MM.1S (cell line): Measurements from ENCODE around the gene MORN5.
A peak's percentile ranks its signal among the peaks of the same experiment; 100 is the strongest.

Experiments
- DNase-seq: peaks from one replicate; pipeline ENCODE4 v3.0.0-alpha.2; 2015
- H2AFZ ChIP-seq: fragments of 300-600 bp; sonication (generic); 2 replicates; pipeline ENCODE4 v1.6.0; 2016; ENCODE audit warnings: antibody characterized with exemption, low read length
- H3F3A ChIP-seq: fragments of 300-600 bp; sonication (generic); 2 replicates; pipeline ENCODE4 v1.6.1; 2016; ENCODE audit warnings: mild to moderate bottlenecking, antibody characterized with exemption, low read length, moderate library complexity, mixed read lengths; ENCODE audit not compliant: insufficient read depth
- H3K27ac ChIP-seq: fragments of 300-600 bp; sonication (generic); 2 replicates; pipeline ENCODE4 v1.5.1; 2016; ENCODE audit warnings: mild to moderate bottlenecking, low read length
- H3K27me3 ChIP-seq: fragments of 300-600 bp; sonication (generic); replicated peaks from 2 replicates; pipeline ENCODE4 v1.6.0; 2016; ENCODE audit warnings: low read length; ENCODE audit not compliant: insufficient read depth
- H3K36me3 ChIP-seq: fragments of 300-600 bp; sonication (generic); replicated peaks from 2 replicates; pipeline ENCODE4 v1.6.1; 2016; ENCODE audit warnings: mild to moderate bottlenecking, low read length, mixed read lengths; ENCODE audit not compliant: insufficient read depth
- H3K4me1 ChIP-seq: fragments of 300-600 bp; sonication (generic); 2 replicates; pipeline ENCODE4 v1.6.1; 2016; ENCODE audit warnings: low read length, mixed read lengths
- H3K4me2 ChIP-seq: fragments of 300-600 bp; sonication (generic); 2 replicates; pipeline ENCODE4 v1.6.0; 2016; ENCODE audit warnings: low read depth, low read length
- H3K4me3 ChIP-seq: fragments of 300-600 bp; sonication (generic); 2 replicates; pipeline ENCODE4 v1.5.1; 2016; ENCODE audit warnings: low read length, mixed read lengths
- H3K79me2 ChIP-seq: fragments of 300-600 bp; sonication (generic); 2 replicates; pipeline ENCODE4 v1.6.1; 2016; ENCODE audit warnings: mixed run types, low read length, mixed read lengths
- H3K9ac ChIP-seq: fragments of 300-600 bp; sonication (generic); 2 replicates; pipeline ENCODE4 v1.6.1; 2016; ENCODE audit warnings: low read length, mixed read lengths
- H3K9me2 ChIP-seq: fragments of 300-600 bp; sonication (generic); replicated peaks from 2 replicates; pipeline ENCODE4 v1.6.1; 2016; ENCODE audit warnings: mild to moderate bottlenecking, low read length, mixed read lengths; ENCODE audit not compliant: insufficient read depth
- H3K9me3 ChIP-seq: fragments of 300-600 bp; sonication (generic); replicated peaks from 2 replicates; pipeline ENCODE4 v1.6.1; 2016; ENCODE audit warnings: mild to moderate bottlenecking, low read length, mixed read lengths; ENCODE audit not compliant: insufficient read depth
- H4K20me1 ChIP-seq: fragments of 300-600 bp; sonication (generic); 2 replicates; pipeline ENCODE4 v1.6.1; 2016; ENCODE audit warnings: mild to moderate bottlenecking, low read length, moderate library complexity, mixed read lengths; ENCODE audit not compliant: insufficient read depth
- EZH2 ChIP-seq: fragments of 300-600 bp; sonication (generic); optimal IDR thresholded peaks from 2 replicates; pipeline ENCODE3; 2017; ENCODE audit warnings: low read depth, mild to moderate bottlenecking, antibody characterized with exemption, low read length, mixed read lengths
- EZH2phosphoT487 ChIP-seq: fragments of 300-600 bp; sonication (generic); IDR thresholded peaks from 2 replicates; pipeline ENCODE4 v1.6.1; 2018; ENCODE audit warnings: antibody characterized with exemption, low read length
- TF ChIP-seq, protein P1 (sequence below): fragments of 300-600 bp; sonication (generic); IDR thresholded peaks from 2 replicates; pipeline ENCODE4 v1.5.1; 2016; ENCODE audit warnings: antibody characterized with exemption, low read length, mixed read lengths

The MORN5 gene

DNA sequence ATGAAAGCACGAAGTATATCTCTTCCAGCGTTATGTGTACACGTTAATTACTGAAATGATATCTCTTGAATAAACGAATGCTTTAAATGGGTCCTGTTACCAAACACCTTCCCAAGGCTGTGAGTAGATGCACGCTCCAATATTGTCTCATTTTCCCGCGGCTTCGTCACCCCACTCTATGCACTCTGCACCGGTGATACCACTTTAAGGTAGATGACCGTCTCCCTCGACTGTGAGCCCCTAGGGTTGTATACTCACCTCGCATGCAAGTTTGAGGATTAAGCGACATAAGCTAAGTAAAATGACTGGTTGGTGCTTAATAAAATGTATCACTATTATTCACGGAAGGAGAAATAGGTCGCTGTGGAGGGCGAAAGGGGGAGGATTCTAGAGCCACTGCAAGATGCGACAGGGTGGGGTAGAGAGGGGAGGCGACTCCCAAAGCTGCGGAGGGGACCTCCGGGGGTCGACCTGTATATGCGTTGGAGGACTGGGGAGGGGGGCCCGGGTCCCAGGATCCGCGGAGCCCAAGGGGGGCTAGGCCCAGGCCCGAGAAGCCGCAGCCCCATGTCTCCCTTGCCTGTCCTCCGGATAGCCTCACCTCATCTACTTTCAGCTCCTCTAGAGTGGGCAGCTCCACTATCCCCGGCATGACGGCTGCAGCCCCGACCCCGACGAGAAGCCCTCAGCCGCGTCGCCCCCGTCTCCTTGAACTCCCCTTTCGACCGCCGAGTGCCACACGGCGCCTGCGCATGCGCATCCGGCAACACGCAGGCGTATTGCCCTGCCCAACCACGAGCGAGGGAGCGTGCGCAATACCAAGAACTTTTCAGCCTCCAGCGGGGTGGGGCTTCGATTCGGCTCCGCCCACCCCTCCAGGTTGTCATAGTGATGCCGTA is at the start of gene MORN5, which contains the start of gene NDUFA8:
Gene MORN5, plus strand, starts transcription at position 883 of the 899 bp plus-strand sequence. CDS start 65 bp downstream, outside the sequence.
Gene NDUFA8, minus strand, starts transcription at position 754 of the 899 bp plus-strand sequence. Its CDS starts 102 bp downstream, at position 652.
- 0 out of 2 replicates have a peak, but pooled peaks cover 3% of the 10 kb centered on the region for H3K27me3 ChIP-seq
- H3K4me2 ChIP-seq, result peak within 1 kb of the TSS; percentile 57
- peak; percentile 96 for DNase-seq
- H3F3A ChIP-seq, result no peaks in the 10 kb centered on the region
- no peak within 1 kb of the TSS for H3K27ac ChIP-seq
- peak within 1 kb of the TSS; percentile 80 for H3K4me3 ChIP-seq
- no peaks in the 10 kb centered on the region for H3K9me2 ChIP-seq
- TF ChIP-seq EZH2phosphoT487, result no peak
- no peak for TF ChIP-seq EZH2
- TF ChIP-seq, protein P1, sequence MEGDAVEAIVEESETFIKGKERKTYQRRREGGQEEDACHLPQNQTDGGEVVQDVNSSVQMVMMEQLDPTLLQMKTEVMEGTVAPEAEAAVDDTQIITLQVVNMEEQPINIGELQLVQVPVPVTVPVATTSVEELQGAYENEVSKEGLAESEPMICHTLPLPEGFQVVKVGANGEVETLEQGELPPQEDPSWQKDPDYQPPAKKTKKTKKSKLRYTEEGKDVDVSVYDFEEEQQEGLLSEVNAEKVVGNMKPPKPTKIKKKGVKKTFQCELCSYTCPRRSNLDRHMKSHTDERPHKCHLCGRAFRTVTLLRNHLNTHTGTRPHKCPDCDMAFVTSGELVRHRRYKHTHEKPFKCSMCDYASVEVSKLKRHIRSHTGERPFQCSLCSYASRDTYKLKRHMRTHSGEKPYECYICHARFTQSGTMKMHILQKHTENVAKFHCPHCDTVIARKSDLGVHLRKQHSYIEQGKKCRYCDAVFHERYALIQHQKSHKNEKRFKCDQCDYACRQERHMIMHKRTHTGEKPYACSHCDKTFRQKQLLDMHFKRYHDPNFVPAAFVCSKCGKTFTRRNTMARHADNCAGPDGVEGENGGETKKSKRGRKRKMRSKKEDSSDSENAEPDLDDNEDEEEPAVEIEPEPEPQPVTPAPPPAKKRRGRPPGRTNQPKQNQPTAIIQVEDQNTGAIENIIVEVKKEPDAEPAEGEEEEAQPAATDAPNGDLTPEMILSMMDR, result no peak
- H4K20me1 ChIP-seq, result 0 out of 2 replicates have a peak, but pooled peaks cover 8% of the 10 kb centered on the region
- peaks cover 48% of the 10 kb centered on the region for H3K79me2 ChIP-seq
- H3K4me1 ChIP-seq, result no peaks in the 10 kb centered on the region
- H3K36me3 ChIP-seq, result no peaks in the 10 kb centered on the region
- peak within 1 kb of the TSS; percentile 68 for H2AFZ ChIP-seq
- H3K9me3 ChIP-seq, result no peaks in the 10 kb centered on the region
- peak within 1 kb of the TSS; percentile 83 for H3K9ac ChIP-seq

DNA sequence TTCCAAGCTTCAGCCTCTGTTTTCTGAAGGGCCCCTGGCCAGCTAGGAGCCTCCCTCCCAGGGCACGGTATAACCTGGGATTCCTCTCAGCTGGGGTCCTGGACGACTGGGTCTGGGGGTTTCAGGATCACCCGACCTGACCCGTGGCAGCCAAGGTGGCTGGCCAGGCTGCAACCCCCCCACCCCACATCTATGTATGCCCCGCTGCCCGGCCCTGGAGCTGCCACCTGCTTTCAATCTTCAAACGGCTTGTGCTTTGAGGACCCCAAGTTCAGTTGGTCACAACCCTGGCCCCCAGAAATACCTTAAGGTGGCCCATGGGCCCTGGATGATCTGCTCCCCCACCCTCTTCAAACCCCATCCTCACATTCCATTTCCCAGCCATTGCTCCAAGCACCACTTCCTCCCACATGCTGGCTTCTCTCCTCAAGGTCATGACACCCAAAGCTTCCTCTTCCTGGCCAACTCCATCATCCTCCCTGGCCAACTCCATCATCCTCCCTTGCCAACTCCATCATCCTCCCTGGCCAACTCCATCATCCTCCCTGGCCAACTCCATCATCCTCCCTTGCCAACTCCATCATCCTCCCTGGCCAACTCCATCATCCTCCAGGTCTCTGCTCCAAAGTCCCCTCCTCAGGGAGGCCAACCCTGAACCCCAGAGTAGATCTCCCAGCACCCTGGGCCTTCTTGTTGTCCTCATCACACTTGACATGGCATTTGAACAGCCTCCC is 49.4 kb upstream of the MORN5 start:
- Histone ChIP-seq H3F3A (no peaks in the 10 kb centered on the region), H3K9me2 (no peaks in the 10 kb centered on the region), H3K9ac (no peak overlapping the region), H3K79me2 (no peaks in the 10 kb centered on the region), H4K20me1 (no peaks in the 10 kb centered on the region), H3K27me3 (peaks cover 2% of the 10 kb centered on the region; the same call in 1 of the 2 replicates), H3K36me3 (no peaks in the 10 kb centered on the region), H3K4me1 (no peaks in the 10 kb centered on the region), H3K4me3 (no peak overlapping the region), H3K4me2 (no peak overlapping the region), H3K9me3 (no peaks in the 10 kb centered on the region), H2AFZ (no peak overlapping the region), H3K27ac (no peak overlapping the region)
- TF ChIP-seq, protein P1, result no peak
- TF ChIP-seq EZH2phosphoT487 (no peak), EZH2 (no peak)
- no peak for DNase-seq

DNA sequence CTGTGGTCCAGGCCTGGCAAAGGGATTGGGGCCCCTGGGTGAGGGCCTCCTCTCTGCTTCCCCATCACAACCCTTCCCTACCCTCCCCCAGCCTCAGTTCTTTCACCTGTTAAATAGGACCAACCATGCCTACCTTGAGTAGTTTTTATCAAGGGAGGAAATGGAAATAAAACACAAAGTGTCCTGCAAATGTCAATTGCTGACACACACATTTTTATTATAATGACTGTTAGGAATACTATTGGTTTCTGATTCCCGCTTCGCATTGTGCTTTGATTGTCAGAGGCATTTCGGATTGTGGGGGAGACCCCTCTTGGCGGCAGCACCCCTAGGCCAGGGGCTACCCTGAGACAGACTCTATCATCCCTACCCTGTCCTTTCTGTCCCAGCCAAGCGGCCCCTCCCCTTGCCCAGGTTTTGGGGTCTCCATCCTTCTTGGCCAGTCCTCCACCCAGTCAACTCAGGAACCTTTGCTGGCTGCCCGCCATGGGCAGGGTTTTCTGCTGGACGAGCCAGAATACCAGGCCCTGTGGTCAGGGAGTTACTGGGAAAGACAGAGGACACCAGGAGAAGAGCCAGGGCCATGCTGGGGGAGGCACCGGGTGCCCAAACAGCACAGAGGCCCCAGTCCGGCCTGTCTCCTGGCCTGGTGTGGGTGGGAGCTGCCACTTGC is 48.2 kb upstream of the MORN5 start:
- Histone ChIP-seq H3K36me3 (no peaks in the 10 kb centered on the region), H3K27me3 (peaks cover 4% of the 10 kb centered on the region; the same call in 1 of the 2 replicates), H3F3A (no peaks in the 10 kb centered on the region), H3K27ac (no peak overlapping the region), H3K4me2 (no peak overlapping the region), H3K9ac (no peak overlapping the region), H3K4me3 (no peak overlapping the region), H2AFZ (no peak overlapping the region), H3K79me2 (no peaks in the 10 kb centered on the region), H3K9me2 (no peaks in the 10 kb centered on the region), H3K9me3 (no peaks in the 10 kb centered on the region), H4K20me1 (no peaks in the 10 kb centered on the region), H3K4me1 (no peaks in the 10 kb centered on the region)
- no peak for TF ChIP-seq EZH2
- TF ChIP-seq, protein P1, result no peak
- TF ChIP-seq EZH2phosphoT487, result no peak
- no peak for DNase-seq
